ENCODE data around the gene INMT.

Gene INMT

DNA sequence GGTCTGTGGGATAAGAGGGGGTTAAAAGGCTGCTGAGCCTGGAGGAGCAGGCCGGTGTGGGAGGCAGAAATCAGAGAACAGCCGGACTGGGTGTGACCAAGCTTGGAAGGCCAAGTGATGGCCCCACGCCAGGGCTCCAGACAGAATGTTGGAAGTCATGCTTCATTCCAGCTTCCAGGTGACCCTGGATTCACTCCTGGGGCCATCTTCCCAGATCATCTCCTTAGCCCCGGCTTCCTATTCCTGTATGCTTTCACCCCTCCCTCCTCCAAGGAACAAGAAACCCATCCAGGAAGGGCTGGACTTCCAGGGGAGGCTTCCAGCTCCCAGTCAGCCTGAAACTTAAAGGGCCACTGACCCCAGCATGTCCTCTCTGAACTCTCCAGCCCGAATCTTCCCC lies 1.0 kb downstream of the INMT start:
- no peak for DNase-seq (ENCODE audit: low read depth)

DNA sequence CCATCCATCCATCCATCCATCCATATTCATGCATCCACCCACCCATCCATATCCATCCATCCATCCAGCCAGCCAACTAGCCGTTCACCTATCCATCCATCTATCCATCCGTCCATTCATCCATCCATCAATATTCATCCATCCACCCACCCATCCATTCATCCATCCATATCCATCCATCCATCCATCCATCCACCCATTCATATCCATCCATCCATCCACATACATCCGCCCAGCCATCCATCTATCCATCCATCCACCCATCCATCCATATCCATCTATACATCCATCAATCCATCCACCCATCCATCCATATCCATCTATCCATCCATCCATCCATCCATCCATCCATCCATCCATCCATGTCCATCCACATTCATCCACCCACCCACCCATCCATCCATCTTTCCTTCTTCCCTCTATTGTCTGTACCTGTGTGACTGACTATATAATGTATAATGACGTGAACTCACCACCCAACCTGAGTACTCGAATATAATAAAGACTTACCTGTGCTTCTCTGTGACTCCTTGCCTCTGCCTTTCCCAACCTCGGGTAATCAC lies 2.5 kb downstream of the INMT start:
- no peak for DNase-seq (ENCODE audit: low read depth)

DNA sequence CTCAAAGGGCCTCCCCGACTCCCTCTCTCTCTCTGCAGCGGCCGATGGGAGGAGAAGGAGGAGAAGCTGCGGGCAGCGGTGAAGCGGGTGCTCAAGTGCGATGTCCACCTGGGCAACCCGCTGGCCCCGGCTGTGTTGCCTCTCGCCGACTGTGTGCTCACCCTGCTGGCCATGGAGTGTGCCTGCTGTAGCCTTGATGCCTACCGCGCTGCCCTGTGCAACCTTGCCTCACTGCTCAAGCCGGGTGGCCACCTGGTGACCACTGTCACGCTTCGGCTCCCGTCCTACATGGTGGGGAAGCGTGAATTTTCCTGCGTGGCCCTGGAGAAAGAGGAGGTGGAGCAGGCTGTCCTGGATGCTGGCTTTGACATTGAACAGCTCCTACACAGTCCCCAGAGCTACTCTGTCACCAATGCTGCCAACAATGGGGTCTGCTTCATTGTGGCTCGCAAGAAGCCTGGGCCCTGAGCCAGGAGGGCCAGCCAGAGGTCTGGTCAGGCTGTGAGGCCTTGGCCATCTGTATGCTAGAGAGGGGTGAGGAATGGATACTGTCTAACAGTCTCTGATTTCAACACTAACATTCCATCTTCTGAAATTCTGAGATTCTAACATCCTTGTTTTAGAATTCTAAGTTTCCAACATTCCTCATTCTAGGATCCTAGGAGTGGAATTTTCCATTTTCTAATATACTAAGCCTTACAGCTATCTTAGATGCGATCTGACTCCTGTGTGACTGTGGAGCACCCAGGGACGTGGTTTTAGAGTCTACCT lies 3.6 kb downstream of the INMT start:
- DNase-seq (ENCODE audit: low read depth): no peak

DNA sequence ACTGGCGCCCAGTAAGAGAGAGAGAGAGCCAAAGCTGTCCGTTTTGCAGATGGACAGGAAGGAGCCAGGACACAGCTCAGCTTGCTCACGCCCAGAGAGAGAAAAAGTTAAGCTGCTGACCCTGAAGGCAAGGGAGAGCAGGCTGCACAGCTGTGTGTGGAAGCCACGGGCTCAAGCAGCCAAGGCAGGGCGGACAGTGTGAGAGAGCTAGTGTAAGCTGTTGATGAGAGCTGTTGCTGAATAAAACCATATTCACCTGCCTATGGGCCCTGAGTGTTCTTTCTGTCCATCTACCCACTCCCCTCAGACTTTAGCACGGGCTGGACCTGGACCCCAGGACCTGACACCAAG lies 5.4 kb downstream of the INMT start:
- DNase-seq (ENCODE audit: low read depth): no peak

DNA sequence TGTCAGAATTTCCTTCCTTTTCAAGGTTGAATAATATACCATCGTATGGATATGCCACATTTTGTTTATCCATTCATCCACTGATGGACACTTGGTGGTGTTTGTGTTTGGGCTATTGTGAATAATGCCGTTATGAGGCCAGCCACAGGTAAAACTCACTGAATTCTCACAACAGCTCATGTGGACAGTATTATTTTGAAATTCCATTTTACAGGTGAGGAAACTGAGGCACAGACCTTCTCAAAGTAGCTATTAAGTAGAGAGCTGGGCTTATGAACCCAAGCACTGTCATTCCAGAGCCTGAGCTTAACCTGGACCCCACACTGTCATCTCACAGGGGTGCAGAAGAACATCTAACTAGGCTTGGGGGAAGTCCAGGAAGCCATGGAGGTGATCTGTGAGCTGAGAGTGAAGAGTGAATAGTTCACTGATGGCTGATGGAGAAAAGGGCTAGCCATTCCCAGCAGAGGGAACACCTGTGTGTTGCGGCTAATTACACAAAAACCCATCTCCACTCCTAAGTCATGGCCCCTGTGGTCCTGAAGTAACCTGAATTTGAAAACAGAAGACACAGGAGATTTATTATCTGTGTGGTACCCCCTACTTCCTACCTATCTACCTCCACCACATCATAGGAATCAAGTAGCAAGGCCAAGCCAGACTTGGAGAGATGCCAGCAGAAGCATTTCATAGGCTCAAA lies 8.7 kb downstream of the INMT start:
- peak; percentile 58 for DNase-seq (ENCODE audit: low read depth)

DNA sequence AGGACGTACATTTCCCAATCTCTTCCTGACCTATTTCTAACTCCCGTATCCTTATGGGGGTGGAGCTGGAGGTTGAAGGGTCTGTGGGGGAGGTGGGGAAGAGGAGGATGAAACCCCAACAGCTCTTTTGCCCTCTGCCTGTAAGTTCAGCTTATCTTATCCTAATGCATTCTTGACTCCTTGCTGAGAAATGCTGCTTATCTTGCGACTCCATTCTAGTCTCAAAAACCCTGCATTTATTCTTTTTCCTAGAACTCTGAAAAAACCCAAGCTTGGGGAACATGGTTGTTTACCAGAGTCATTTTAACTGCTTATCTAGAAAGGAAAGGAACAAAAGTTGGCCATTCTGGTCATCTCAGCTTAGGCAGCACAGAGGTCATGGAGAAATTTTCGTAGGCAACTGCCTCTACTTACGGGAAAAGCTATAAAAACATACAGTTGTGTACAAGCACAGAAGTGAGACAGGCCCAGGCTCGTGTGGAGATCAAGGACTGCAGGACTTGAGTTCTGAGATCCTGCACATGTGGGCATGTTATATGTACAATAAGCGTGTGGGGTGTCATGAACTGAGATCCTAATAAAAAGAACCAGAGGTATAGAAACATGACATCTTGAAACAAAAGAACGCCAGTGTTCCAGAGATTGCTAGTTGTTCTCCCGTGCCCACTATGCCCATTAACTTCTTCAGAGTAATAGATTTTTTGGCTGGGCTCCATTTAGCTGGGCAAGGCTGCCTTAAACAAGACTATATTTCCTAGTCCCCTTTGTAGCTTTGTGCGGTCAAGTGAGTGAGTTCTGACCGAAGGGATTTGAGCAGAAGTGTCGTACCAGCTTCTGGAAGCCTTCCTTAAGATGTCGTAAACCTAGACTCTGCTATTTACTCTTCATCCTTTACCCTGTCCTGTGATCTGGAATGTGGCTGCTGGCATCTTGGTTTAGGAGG lies 9.6 kb downstream of the INMT start:
- DNase-seq (ENCODE audit: low read depth): no peak

DNA sequence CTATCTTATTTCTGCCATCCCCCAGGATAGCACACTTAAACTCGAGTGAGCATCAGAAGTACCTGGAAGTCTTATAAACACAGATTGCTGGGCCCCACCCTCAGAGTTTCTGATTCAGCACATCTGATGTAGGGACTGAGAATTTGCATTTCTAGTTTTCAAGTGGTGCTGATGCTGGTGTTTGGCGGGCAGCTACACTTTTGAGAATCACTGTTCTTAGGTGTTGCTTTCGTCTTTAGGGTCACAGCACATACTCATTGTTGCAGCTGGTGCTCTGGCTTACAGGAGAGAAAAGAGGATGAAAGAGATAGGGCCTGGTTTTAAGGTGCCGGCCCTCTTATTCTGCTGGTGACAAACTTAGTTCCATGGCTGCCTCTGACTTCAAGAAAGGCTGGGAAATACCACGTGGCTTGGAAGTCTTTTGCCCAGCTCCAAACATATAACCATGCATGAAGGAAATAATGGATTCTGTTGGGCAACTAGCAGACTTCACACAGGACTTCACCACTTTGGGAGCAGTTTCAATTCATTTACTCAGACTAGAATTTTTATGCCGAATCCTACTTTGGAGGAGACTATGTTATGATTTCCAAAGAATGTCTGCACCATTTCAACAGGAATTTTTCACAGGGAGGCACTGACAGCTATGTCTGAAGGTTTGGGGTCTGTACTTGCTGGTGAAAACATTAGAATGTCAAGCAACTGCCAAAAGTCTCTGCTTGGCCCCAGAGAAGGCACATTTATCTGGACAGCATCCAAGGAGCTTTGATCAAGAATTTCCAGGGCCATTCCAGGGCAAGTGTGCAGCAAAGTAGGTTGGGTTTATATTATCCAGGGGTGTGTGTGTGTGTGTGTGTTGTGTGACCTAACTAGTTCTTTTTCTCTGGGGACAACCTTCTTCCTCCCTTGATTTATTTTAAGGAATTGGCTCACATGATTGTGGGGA lies 12.4 kb downstream of the INMT start:
- DNase-seq (ENCODE audit: low read depth): peak; percentile 57

DNA sequence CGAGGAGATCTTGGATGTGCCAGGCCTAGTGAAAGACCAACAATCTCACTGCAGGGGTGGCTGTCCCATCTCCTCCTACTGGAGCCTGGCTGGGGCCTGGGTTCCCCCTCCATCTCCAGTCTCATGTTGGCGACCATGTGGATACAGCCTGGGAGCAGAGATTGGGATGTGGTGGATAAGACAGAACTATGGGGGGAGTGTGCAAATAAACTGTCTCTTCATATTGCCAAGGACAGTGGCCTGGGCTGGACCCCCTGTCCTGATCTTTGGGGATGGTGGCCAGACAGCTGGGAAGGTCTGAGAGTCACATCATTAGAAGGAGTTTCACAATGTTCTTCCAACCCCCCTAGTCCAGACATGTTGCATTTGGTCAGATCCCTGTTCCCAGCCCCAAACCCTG lies 13.5 kb downstream of the INMT start:
- DNase-seq (ENCODE audit: low read depth): no peak

DNA sequence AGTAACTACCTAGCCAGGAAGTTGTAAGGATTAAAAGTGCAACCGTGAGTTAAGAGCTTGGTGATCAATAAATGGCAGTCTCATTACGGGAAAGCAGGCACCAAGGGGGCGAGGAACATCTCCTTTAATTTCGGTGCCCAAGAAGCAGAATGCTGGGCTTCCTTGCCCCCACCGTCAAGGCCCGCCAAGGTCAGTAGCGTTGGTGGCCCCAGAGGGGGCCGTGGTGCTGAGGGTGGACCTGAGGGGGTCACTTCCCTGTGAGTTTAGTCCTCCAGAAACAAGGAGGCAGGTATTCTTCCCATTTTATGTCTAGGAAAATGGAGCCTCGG lies 18.9 kb downstream of the INMT start:
- DNase-seq (ENCODE audit: low read depth): no peak

DNA sequence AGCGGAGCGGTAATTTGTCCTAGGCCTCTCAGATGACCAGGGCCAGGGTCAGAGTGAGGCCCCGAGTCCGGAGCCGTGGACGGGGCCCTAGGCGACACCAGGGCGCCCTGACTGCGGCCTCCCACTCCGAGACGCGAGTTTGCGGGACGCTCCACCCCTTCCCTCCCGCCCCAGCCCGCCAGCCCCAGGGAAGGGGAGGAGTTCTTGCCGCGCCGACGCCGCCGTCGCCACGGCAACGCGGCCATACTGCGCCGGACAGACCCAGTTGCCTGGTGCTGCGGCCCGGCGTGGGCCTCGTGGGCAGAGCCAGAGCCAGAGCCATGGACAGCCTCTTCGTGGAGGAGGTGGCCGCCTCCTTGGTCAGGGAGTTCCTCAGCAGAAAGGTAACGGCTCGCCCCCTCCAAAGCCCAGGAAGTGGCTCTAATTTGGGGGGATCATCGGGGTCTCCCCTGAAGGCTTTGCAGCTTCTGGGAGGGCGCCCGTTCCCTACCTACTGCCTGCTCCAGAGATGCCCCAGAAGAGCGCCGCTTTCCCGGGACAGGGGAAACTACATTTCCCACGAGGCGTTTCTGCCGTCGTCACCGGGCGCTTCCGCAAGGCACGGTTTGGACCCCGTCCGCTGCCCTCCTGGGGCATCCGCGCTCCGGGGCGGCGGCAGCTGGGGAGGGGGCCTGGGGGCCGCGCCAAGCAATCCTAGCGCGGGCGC lies 19.4 kb downstream of the INMT start, which contains the start of gene MINDY4:
MINDY4 (plus strand) TSS at position 244 of the 706 bp plus-strand sequence; CDS start at position 321, 77 bp downstream.
- DNase-seq (ENCODE audit: low read depth): peak; percentile 80

DNA sequence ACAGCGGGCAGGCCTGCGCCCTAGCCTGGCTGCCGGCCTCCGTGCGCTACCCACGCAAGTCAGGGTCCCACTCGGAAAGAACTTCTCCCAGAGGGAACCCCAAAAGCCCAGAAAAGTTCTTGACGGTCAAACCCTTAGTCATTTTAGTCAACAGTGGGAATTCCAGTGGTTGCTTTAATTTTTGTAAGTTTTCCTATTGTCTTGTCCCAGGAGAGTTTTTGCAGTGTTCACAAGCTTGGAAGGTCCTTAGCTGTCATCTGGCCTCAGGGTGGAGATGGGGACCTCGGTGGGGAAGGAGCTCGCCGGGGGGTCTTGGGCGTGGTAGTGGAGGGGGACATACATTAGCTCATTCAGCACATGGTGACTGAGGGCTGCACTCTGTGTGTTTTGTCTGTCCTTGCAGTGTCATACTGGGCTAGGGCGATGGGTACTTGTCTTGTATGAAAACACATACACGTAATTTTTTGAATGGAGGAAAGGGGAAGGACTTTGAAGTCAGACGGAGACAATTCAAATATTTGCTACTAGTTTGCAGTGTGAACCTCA lies 20.0 kb downstream of the INMT start:
- DNase-seq (ENCODE audit: low read depth): no peak

DNA sequence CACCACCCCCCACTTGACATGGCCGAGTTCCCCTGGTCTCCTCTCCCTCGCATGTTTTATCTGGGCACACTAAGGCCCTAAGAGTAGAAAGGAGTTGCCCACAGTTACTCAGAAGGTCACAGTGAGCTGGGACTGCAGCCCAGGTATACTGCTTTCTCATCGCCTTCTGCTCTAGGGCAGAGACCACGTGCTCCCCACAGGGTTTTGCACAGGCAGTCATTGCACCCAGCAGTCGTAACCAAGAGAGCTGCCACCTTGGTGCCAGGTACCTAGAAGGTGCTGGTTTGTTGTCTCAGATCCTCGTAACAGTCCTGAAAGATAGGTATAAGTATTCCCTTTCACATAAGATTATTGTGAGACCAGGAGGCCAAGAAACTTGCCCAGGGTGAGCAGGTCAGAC lies 21.0 kb downstream of the INMT start:
- no peak for DNase-seq (ENCODE audit: low read depth)

DNA sequence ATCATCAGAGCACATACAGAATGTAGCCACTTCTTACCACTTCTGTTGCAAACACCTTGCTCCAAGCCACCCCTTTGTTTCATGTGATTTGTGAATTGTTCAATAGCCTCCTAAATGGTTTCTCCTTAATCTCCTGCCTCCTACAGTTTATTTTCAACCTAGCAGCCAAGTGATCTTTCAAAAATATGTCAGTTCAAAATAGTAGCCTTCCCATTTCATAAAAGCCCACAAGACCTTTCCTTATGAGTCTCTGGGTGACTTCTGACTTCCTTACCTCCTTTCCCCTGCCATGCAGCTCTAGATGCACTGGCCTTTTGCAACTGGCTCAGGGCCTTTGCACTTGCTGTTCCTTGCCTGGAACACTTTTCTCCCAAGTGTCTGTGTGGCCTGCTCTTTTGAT lies 24.1 kb downstream of the INMT start:
- DNase-seq (ENCODE audit: low read depth): no peak

DNA sequence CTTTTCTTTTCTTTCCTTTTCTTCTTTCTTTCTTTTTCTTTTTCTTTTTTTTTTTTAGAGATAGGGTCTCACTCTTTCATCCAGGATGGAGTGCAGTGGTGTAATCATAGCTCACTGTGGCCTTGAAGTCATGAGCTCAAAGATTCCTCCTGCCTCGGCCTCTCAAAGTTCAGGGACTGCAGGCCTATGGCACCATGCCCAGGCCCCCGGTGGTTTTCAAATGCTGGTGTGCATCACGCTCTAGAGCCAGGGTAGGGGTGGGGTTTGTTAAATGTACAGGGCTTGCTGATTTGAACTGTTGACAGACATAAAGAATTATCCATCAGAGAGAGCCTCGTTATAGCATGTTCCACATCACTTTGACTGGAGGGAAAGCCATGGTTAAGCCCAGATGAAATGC lies 25.0 kb downstream of the INMT start:
- no peak for DNase-seq (ENCODE audit: low read depth)

DNA sequence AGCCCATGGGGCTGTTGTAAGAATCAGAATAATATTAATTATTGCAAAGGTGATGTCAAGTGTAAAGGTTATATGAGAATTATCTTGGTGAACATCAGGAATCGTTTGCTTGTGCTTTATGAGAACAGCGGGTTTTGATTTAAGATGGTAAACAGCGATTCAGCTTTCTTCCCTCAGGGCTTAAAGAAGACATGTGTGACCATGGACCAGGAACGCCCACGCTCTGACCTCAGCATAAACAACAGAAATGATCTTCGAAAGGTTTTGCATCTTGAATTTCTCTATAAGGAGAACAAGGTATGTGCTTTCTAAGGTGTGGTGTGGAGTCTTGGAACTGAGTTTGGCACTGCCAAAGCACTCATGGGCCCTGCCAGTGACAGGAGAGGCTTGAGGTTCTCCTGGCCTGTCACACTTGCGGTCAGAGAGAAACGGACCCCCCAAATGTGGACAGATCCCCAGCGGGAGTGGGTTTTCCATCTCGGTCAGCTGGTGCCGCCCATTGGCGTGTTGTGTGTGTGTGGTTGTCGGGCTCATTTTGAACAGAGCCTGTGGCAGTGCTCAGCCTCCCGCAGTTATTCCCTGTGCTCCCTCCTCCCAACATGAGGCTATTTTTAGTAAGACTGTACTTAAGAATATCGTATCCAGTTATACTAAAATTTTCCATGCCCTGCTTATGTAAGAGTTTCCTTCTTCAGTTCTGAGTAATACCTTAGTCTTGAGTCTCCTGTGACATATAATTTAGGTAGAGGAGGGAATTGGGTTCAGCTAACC lies 26.5 kb downstream of the INMT start:
- DNase-seq (ENCODE audit: low read depth): peak; percentile 31

DNA sequence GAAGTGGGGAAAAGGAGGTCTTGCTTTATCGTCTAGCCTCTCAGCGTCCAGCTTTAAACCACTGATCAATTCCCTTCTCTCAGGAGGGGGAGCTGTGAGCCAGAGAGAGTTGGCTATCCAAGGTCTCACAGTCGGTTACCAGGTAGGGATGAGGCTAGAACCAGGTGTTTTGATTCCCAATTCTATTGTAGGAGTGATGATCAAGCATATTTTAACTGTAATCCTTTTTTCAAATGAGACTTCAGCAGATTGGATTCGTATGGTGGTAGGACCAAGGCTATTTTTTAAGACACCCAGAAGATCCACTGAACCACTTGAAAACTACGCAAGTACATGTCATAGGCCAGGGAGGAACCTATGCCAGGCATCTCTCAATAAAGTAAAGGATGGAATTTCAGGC lies 27.6 kb downstream of the INMT start:
- no peak for DNase-seq (ENCODE audit: low read depth)

DNA sequence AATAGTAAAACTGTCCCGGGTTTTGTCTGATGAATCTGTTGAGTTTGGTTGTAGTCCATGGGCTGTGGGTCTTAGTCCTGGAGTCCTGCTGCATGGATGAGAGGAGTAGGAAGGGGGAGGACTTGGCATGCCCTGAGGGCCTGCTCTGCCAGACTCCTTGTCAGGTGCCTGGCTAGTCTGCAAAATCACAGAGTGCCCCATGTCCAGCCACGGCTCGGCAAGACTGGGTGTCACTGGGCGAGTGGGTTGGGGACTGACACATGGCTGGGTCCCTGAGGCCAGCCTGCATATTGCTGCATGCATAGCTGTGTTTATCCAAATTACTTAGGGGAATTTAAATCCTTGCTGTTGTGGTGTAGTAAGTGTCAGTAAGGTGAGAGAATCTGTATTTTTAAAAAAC lies 29.0 kb downstream of the INMT start:
- no peak for DNase-seq (ENCODE audit: low read depth)

DNA sequence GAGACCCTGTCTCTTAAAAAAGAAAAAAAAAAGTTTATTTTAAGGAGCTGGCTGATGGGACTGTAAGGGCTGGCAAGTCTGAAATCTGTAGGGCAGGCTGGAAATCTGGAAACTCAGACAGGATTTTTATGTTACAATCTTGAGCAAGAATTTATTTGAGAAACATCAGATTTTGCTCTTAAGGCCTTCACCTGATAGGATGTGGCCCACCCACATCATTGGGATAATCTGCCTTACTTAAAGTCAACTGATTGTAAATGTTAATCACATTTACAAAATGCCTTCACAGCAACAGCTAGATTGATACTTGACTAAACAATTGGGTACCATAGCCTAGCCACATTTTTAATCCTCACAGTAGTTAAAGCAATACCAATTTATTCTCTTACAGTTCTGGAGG lies 30.8 kb downstream of the INMT start:
- DNase-seq (ENCODE audit: low read depth): no peak

DNA sequence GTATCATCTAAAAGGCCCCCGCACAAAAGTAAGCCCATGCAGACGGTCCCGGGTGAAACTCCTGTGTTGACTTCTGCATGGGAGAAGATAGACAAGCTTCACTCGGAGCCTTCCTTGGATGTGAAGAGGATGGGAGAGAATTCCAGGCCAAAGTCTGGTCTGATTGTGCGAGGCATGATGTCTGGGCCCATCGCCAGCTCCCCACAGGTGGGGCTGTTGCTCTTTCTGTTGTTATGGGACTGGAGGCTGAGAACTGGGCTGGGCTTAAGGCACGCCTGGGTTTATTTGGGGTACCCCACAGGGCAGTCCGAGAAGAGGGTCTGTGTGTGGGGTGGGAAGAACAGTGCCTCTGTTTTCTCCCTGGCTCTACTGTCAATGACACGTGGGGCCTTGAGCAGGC lies 33.9 kb downstream of the INMT start:
- DNase-seq (ENCODE audit: low read depth): no peak

DNA sequence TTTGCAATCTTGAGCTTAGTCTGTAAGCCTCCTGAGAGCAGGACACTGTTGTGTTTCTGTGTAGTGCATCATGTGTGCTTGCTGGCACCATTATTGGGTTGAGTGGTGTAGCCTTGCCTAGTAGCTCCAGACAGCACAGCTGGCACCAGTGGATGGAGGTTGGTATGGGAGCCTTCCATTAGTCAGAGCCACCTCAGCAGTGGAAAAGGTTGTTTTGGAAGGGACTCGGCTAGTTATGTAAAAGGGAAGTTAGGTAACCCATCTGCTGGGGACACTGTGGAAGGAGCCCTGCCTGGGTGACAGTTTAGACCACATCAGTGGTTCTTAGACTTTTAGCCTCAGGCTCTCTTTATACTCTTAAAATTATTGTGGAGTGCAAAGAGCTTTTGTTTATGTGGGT lies 35.6 kb downstream of the INMT start:
- DNase-seq (ENCODE audit: low read depth): no peak

Measured in iris pigment epithelial cell (primary cell).